BLaER1 (cell line): ENCODE measurements around the gene TMEM250.

ENCODE experiments used
- H3K27ac ChIP-seq: shearing (Covaris generic); formaldehyde crosslinking; 2 replicates; pipeline ENCODE4 v1.8.1; 2022
- H3K27me3 ChIP-seq: shearing (Covaris generic); formaldehyde crosslinking; 2 replicates; pipeline ENCODE4 v1.8.1; 2022
- H3K36me3 ChIP-seq: shearing (Covaris generic); formaldehyde crosslinking; 2 replicates; pipeline ENCODE4 v1.8.1; 2022
- H3K4me1 ChIP-seq: shearing (Covaris generic); formaldehyde crosslinking; 2 replicates; pipeline ENCODE4 v1.8.1; 2022
- H3K4me2 ChIP-seq: shearing (Covaris generic); formaldehyde crosslinking; 2 replicates; pipeline ENCODE4 v1.8.1; 2022
- H3K4me3 ChIP-seq: shearing (Covaris generic); formaldehyde crosslinking; 2 replicates; pipeline ENCODE4 v1.8.1; 2022
- H3K9ac ChIP-seq: shearing (Covaris generic); formaldehyde crosslinking; 2 replicates; pipeline ENCODE4 v1.8.1; 2022
- H3K9me3 ChIP-seq: shearing (Covaris generic); formaldehyde crosslinking; 2 replicates; pipeline ENCODE4 v1.8.1; 2022
- H4K20me1 ChIP-seq: shearing (Covaris generic); formaldehyde crosslinking; 2 replicates; pipeline ENCODE4 v1.8.1; 2022
- Cebpa-rat ChIP-seq: shearing (Covaris generic); IDR thresholded peaks from 2 replicates; pipeline ENCODE4 v1.8.1; 2022

The TMEM250 gene

DNA sequence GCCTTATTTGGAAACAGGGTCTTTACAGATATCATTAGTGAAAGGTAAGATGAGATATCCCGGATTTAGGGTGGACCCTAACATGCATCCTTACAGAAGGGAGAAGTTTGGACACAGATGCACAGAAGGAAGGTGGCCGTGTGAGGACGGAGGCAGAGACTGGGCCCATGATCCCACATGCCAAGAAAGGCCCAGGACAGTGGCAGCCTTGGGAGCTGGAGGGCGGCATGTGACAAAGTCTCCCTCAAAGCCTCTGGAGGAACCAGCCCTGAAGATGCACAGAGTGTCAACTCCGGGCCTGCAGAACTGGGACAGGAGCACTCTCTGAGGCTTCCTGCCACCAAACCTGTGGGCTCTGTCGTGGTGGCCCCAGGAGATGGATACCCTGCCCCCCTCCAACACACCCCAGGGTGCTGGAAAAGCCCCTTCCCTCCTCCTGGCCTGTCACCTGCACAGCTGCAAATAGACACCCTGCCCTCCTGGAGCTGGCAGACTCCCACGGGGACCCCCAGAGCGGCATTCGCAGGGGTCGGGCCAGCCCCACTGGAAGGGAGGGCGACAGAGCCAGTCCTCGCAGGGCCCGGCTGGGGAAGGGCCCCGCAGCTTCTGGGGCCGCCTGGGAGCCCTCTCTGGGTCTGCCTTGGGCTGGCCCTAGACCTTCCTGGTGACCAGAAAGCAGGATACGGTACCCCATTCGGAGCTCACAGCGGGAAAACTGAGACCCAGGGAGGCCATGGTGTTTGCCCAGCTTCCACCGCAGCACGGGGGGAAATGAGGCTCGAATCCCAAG is 31.5 kb downstream of the TMEM250 start:
- no peaks in the 10 kb centered on the region for H3K36me3 ChIP-seq
- peaks cover 68% of the 10 kb centered on the region for H3K4me1 ChIP-seq
- peaks cover 24% of the 10 kb centered on the region for H3K27me3 ChIP-seq
- H3K27ac ChIP-seq = peak overlapping the region; percentile 7; the same call in 1 of the 2 replicates
- no peak overlapping the region for H3K9ac ChIP-seq
- peak overlapping the region; percentile 87 for H3K4me2 ChIP-seq
- H3K4me3 ChIP-seq = no peak overlapping the region; the same call in 1 of the 2 replicates
- TF ChIP-seq Cebpa-rat = no peak
- no peaks in the 10 kb centered on the region for H3K9me3 ChIP-seq
- H4K20me1 ChIP-seq = 0 out of 2 replicates have a peak, but pooled peaks cover 8% of the 10 kb centered on the region

DNA sequence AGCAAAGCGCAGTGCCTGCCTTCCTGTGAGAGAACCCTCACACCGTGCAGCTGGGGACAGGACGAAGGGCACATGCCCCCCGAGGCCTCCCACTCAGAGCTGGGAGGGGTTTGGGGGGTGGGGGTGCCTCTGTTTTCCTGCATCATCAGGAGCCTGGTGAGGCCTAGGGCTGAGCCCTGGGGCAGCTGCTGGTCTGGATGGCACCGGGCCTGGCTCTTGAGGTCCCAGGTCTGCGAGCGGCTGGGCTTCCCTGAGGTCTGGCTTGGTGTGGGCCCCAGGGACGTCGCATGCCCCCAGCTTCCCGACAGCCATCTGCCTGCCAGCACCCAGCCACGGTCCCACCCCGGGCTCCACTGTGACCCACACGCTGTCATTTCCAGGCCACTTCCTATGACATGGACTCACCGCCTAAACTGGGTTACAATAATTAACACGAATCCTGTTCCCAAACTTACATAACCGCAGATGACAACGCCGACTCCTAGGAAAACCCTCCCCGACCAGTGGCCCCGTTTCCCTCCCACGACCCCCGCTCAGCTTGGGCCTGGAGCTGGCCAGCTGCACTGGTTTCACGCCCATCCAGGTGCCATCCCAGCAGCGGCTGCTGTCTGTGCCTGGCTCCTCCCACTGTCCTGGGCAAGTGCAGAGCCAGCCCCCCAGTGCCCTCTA is 32.3 kb downstream of the TMEM250 start:
- peak overlapping the region; percentile 87 for H3K4me2 ChIP-seq
- 0 out of 2 replicates have a peak, but pooled peaks cover 8% of the 10 kb centered on the region for H4K20me1 ChIP-seq
- peaks cover 75% of the 10 kb centered on the region for H3K4me1 ChIP-seq
- peak overlapping the region; percentile 55; the same call in 1 of the 2 replicates for H3K27ac ChIP-seq
- H3K9me3 ChIP-seq = no peaks in the 10 kb centered on the region
- no peak overlapping the region for H3K4me3 ChIP-seq
- peaks cover 20% of the 10 kb centered on the region for H3K27me3 ChIP-seq
- H3K9ac ChIP-seq = peak overlapping the region; percentile 57
- no peaks in the 10 kb centered on the region for H3K36me3 ChIP-seq
- TF ChIP-seq Cebpa-rat = no peak

DNA sequence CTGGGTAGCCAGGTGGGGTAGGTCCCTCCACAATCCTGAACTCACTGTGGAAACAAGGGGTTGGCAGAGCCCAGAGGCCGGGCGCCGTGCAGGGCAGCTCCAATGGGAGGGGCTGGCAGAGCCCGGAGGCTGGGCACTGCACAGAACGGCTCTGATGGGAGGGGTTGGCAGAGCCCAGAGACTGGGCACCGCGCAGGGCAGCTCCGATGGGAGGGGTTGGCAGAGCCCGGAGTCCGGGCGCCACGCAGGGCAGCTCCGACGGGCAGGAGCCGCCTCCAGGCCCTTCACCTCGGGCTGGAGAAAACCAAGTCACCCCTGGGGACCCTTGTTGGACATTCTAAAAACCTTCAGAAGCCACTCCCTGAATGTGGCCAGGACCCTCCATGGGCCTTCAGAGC is 32.9 kb downstream of the TMEM250 start:
- no peaks in the 10 kb centered on the region for H3K9me3 ChIP-seq
- H3K27me3 ChIP-seq = peaks cover 20% of the 10 kb centered on the region
- H3K4me3 ChIP-seq = no peak overlapping the region
- 0 out of 2 replicates have a peak, but pooled peaks cover 8% of the 10 kb centered on the region for H4K20me1 ChIP-seq
- H3K27ac ChIP-seq = peak overlapping the region; percentile 55; the same call in 1 of the 2 replicates
- no peak for TF ChIP-seq Cebpa-rat
- H3K4me1 ChIP-seq = peaks cover 77% of the 10 kb centered on the region
- H3K4me2 ChIP-seq = peak overlapping the region; percentile 87
- peak overlapping the region; percentile 57 for H3K9ac ChIP-seq
- H3K36me3 ChIP-seq = no peaks in the 10 kb centered on the region

DNA sequence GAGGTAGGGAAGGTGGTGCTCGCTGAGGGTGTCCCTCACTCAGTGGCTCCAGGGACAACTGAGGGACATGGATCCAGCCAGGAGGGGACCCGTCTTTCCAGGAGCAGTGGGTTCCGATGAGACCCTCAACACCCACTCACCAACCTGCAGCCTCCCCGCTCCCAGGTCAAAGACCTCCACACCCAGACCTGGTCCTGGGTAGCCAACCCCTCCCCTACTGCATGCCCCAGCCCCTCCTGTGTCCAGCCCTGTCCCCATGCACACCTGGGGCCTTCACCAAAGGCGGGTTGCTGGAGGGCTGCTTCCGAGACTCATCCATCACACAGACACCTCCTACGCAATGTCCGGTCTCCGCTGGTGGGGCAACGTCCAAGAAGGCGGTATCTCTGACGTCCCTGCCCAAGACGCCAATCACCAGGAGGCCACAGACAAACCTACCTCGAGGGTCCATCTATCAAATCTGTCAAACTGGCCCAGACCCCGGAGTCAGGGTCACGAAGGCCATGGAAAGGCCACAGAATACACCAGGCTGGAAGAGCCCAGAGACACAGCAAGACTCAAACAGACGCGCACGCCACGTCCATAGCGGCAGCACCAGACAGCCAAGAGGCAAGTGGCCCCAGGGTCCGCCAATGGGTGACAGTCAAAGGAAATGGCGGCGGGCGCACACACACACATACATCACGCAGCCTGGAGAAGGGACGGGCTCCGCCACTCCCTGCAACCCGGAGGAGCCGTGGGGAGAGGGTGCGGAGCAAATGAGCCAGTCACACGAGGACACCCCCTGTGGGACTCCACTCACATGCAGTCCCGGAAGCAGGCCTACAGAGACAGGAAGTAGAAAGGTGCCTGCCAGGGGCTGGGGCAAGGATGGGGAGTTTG is 34.4 kb downstream of the TMEM250 start:
- H3K4me2 ChIP-seq = peak overlapping the region; percentile 87
- no peak overlapping the region for H3K27ac ChIP-seq
- H3K27me3 ChIP-seq = peaks cover 20% of the 10 kb centered on the region
- H3K36me3 ChIP-seq = no peaks in the 10 kb centered on the region
- H3K4me1 ChIP-seq = peaks cover 76% of the 10 kb centered on the region
- H4K20me1 ChIP-seq = 0 out of 2 replicates have a peak, but pooled peaks cover 8% of the 10 kb centered on the region
- H3K4me3 ChIP-seq = no peak overlapping the region
- H3K9me3 ChIP-seq = no peaks in the 10 kb centered on the region
- H3K9ac ChIP-seq = no peak overlapping the region
- TF ChIP-seq Cebpa-rat = no peak

DNA sequence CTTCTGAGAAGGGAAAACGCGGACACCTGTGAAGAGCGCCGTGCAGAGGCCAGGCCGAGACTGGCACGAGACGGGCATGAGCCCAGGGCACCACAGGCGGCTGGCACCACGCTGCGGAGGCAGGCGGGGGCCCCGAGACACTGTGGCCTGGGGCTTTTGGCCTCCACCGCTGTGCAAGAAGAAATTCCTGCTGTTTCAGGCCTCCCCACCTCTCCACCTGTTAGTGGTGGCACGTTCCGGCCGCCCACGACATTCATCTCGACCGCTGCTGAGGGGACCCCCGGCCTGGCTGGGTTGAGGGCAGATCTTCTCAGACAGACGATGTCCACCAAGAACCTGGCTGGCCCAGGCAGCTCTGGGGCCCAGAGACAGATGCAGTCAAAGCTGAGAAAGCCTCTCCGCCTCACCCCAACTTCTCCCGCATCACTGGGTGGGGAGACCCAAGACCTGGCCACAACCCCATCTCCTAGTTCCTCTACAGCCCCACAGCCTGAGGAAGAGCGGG is 35.1 kb downstream of the TMEM250 start:
- no peak overlapping the region for H3K9ac ChIP-seq
- peaks cover 75% of the 10 kb centered on the region for H3K4me1 ChIP-seq
- H3K9me3 ChIP-seq = no peaks in the 10 kb centered on the region
- no peak overlapping the region for H3K27ac ChIP-seq
- no peaks in the 10 kb centered on the region for H3K36me3 ChIP-seq
- 0 out of 2 replicates have a peak, but pooled peaks cover 8% of the 10 kb centered on the region for H4K20me1 ChIP-seq
- no peak for TF ChIP-seq Cebpa-rat
- H3K4me3 ChIP-seq = no peak overlapping the region
- H3K27me3 ChIP-seq = peaks cover 20% of the 10 kb centered on the region
- no peak overlapping the region for H3K4me2 ChIP-seq

DNA sequence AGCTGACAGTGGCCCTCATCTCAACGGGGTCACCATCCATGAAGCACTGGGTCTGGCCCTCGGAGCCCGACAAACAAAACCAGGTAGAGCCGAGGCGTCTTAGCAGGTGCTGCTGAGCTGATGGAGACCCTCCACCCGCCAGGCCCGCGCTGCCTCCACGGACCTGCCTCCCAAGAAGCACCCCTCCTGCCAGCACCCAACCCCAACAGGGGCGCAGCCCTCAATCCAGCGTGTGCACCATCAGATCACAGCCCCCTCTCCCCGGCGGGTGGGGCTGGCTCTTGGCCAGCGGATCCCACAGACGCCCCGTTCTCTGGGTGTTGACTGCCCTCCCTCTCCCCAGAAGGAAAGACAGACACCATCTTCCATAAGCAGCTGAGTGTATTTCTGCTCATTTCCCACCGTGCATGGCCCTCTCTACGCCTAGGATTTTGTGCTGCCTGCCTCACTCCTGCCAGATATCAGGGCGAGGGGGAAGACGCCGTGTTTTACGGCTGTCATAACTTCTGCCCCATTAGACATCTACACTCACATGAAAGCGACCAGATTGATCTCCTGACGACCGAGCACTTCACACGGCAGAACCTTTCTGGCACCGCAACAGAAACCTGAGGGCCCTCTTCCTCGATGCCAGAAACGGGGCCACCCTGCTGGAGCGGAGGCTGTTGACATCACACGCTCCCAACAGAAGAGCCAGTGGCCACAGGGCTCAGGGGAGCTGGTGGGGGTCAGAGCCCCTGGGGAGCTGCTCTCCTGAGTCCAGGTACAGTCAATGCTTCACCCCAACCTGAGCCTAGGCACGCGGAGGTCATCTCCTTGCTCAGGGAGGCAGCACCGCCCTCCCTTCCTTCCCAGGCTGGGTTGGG is 35.9 kb downstream of the TMEM250 start:
- no peak overlapping the region for H3K4me2 ChIP-seq
- H3K4me3 ChIP-seq = no peak overlapping the region
- no peak overlapping the region for H3K27ac ChIP-seq
- H4K20me1 ChIP-seq = 0 out of 2 replicates have a peak, but pooled peaks cover 6% of the 10 kb centered on the region
- peaks cover 66% of the 10 kb centered on the region for H3K4me1 ChIP-seq
- peaks cover 12% of the 10 kb centered on the region for H3K27me3 ChIP-seq
- H3K36me3 ChIP-seq = no peaks in the 10 kb centered on the region
- H3K9me3 ChIP-seq = no peaks in the 10 kb centered on the region
- H3K9ac ChIP-seq = no peak overlapping the region
- TF ChIP-seq Cebpa-rat = no peak

DNA sequence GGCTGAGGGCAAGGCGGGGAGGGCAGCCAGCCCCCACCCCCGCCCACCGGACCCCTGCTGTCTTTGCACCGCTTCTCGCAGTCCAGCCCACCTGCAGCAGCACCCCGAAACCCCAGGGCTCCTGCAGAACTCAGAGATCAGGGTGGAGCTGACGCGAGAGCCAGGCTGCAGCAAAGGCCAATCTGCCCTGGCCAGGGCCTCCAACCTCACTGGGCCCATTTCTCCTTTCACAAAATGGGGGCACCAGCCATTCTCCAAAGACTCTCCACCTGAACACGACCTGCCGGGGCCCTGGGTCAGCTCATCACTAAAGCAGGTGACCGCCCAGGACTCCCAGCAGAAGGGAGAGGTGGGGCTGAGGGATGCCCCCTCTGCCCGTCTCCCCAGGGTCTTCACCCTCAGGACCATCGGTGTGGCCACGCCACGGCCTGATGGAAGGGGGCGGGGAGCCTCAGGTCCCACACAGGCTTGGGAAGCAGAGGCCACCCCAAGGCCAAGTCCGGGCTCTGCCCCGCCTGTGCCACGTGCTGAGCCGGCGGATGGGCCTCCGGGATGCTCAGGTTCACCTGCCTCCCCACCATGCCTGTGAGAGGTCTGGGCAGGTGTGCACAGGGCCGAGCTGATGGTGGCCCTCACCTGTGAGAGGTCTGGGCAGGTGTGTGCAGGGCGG is 36.7 kb downstream of the TMEM250 start:
- peaks cover 59% of the 10 kb centered on the region for H3K4me1 ChIP-seq
- TF ChIP-seq Cebpa-rat = no peak
- no peaks in the 10 kb centered on the region for H3K36me3 ChIP-seq

DNA sequence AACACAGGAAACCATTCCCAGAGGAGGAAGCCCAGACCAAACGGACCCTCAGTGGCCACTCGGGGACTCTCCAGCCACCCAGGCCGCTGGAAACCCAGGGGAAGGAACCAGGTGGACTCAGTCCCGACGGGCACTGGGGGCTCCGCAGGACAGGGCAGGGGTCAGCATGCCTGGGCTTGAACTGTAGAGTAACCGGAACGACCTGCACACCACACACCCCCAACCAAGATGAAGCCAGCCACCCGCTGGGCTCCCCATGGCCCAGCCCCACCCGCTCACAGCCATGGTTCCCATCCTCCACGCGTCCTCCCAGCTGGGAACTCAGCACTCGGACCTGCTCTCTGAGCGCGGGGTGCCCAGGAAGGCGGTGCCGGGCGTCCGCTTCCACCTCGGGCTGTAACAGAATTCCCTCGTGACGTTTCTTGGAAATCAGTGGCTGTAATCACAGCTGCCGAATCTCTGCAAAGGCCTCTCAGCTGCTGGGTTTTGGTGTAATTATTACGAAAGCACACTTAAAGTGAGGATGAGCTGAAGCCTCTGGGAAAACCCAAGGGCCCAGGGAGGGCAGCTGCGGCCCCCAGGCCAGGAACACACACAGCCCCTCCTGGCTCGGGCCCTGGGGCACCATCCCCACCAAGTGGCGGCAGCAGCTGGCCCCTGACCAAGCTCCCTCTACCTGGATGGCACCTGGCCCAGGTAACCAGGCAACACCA is 37.4 kb downstream of the TMEM250 start:
- H3K4me1 ChIP-seq = peaks cover 57% of the 10 kb centered on the region
- H3K27ac ChIP-seq = no peak overlapping the region
- TF ChIP-seq Cebpa-rat = peak; percentile 13; the same call in 1 of the 2 replicates
- no peak overlapping the region for H3K9ac ChIP-seq
- no peaks in the 10 kb centered on the region for H4K20me1 ChIP-seq
- no peaks in the 10 kb centered on the region for H3K36me3 ChIP-seq
- H3K4me2 ChIP-seq = peak overlapping the region; percentile 13
- no peaks in the 10 kb centered on the region for H3K27me3 ChIP-seq
- H3K4me3 ChIP-seq = no peak overlapping the region
- no peaks in the 10 kb centered on the region for H3K9me3 ChIP-seq

More for the DNA sequence above, 36.7 kb downstream of the TMEM250 start:
- H4K20me1 ChIP-seq = no peaks in the 10 kb centered on the region
- H3K9me3 ChIP-seq = no peaks in the 10 kb centered on the region
- no peak overlapping the region for H3K9ac ChIP-seq
- no peak overlapping the region for H3K4me3 ChIP-seq
- peaks cover 4% of the 10 kb centered on the region; the same call in 1 of the 2 replicates for H3K27me3 ChIP-seq
- H3K27ac ChIP-seq = no peak overlapping the region
- peak overlapping the region; percentile 13; the same call in 1 of the 2 replicates for H3K4me2 ChIP-seq
